Muscle of leg (tissue), 11 donors: ENCODE results near the gene URB1. TPM values are rescaled to one million over a fixed set of nuclear protein-coding genes. Genes with fewer than 3 reads are reported as not detected.
A peak's percentile ranks its signal among the peaks of the same experiment; 100 is the strongest.

Experiments used
- DNase-seq: peaks from one replicate; pipeline ENCODE4 v3.0.0; 2013
- H3K27ac ChIP-seq: one replicate; pipeline ENCODE4 v1.5.1; 2013; ENCODE audit warnings: mild to moderate bottlenecking, low read length, control low read depth
- H3K27me3 ChIP-seq: one replicate; pipeline ENCODE4 v1.6.1; 2013; ENCODE audit warnings: low read length; ENCODE audit not compliant: control insufficient read depth, insufficient read depth
- H3K36me3 ChIP-seq: one replicate; pipeline ENCODE4 v1.6.1; 2013; ENCODE audit warnings: low read length; ENCODE audit not compliant: control insufficient read depth, insufficient read depth
- H3K4me1 ChIP-seq: one replicate; pipeline ENCODE4 v1.6.1; 2013; ENCODE audit warnings: low read length; ENCODE audit not compliant: control insufficient read depth, insufficient read depth
- H3K4me3 ChIP-seq: one replicate; pipeline ENCODE4 v1.5.1; 2013; ENCODE audit warnings: low read length, control low read depth
- H3K9me3 ChIP-seq: replicated peaks from 2 replicates; pipeline ENCODE4 v1.6.1; 2013; ENCODE audit warnings: low read depth, low read length; ENCODE audit not compliant: control insufficient read depth
- WGBS: methylation state at CpG from one replicate; pipeline ENCODE4 v1.1.5; 2013; ENCODE audit warnings: missing lambda C conversion rate; ENCODE audit not compliant: insufficient coverage; 5-methylcytosine and 5-hydroxymethylcytosine counted together
- polyA plus RNA-seq, 8 donors: library from polyadenylated mRNA; unstranded; fragments of 120-200 nt; gene quantifications; one replicate each; pipeline versions ENCODE4 v1.2.1 to v1.2.3, GENCODE V29; 2013; ENCODE audit warnings: inconsistent platforms in 1 of 8, low replicate concordance in 1 of 8; ENCODE audit not compliant: insufficient read length in 8 of 8, insufficient read depth in 1 of 8
- total RNA-seq: library from RNA; stranded (reverse); fragments of 120-200 nt; gene quantifications from one replicate; pipeline ENCODE4 v1.2.4, GENCODE V29; 2013

The URB1 gene
- total and polyA plus RNA-seq, 9 donors: 9.7 to 16.6 (median 13.3) TPM

DNA sequence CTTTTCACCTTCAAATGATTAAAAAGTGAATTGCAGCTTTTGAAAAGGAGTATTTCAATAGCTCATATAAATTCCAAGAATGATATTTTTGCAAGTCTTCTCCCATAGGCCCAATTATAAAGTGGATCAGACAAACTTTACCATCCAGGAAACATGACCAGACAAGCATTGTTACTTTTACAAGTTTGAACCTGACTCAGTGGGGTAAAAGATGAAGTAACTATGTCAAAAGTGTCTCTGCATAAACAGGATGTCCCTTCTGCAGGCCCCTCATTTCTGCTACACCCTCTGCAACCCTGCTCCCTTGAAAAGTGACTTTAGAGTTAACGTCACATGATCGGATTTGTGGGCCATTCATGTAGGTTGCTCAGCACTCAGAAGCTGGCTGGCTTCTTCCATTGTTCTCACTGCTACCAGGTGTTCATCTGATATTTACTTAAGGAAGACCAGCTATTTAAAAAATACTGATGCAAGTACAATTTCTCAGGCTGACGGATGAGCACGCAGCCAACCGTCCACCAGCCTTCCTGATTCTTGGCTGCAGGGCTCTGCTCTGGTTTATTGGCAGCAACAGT is 32.3 kb downstream of the URB1 start:
- H3K27ac ChIP-seq: peak overlapping the region; percentile 20
- peaks cover 14% of the 10 kb centered on the region for H3K4me1 ChIP-seq
- H3K4me3 ChIP-seq: no peak overlapping the region
- no peak for DNase-seq
- H3K36me3 ChIP-seq: peaks cover 87% of the 10 kb centered on the region
- 91% methylated on average over 3 of the region's 5 CpGs for WGBS
- no peaks in the 10 kb centered on the region for H3K9me3 ChIP-seq
- no peaks in the 10 kb centered on the region for H3K27me3 ChIP-seq

DNA sequence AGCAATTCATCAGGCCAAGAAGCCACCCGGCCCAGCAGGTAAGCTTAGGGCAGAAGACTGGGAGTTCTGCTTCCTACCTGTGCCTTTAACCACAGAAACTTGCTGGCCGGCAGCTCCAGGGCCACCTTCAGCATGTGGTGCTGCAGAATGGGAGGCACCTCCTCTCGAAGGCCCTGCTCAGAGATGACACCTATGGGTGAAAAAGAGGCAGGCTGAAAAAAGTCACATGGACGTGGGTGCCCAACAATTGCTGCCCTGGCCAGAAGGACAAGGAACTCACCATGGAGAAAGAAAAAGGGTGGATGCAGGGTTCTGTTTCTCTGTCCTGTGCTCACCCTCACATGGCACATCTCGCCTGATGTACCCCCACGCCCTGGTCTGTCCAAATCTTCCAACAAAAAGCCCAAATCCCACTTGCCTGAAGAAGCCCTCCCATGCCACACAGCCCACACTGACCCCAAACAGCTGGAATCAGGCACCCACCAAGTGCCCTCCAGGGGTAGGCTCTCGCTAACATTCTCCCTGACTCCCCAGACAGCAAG is 33.0 kb downstream of the URB1 start:
- H3K27ac ChIP-seq: peak overlapping the region; percentile 20
- H3K4me1 ChIP-seq: peaks cover 10% of the 10 kb centered on the region
- WGBS: 49% methylated on average over 5 of the region's 7 CpGs

DNA sequence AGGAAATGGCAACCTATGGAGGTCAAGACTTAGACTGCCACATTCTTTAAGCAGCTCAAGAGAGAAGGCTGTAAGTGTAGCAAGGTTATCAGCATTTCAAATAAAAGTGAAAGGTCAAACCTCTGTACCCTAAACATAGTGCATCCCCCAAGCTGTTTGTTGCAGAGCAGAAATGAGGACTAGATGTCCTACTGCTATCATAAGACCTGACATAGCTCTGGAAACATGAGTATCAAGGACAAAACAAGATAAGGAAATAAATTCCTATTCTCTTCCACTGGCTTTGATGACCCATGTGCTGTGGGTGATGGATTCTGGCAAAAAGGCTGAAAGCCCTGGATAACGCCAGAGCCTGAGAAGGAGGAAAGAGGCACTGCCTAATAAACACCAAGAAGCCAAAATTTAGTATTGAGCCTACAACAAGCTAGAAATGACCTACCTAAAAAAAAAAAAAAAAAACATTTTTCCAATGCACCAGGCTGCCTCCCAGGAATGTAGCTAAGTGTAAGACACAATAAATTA is 35.9 kb downstream of the URB1 start:
- Histone ChIP-seq H3K9me3 (no peaks in the 10 kb centered on the region), H3K36me3 (peaks cover 90% of the 10 kb centered on the region), H3K4me1 (peaks cover 2% of the 10 kb centered on the region), H3K4me3 (no peak overlapping the region), H3K27me3 (no peaks in the 10 kb centered on the region), H3K27ac (no peak overlapping the region)
- no CpG with 5 or more reads among the region's 1 CpG for WGBS
- DNase-seq: no peak

More for the DNA sequence above, 33.0 kb downstream of the URB1 start:
- H3K36me3 ChIP-seq: peaks cover 85% of the 10 kb centered on the region
- no peaks in the 10 kb centered on the region for H3K27me3 ChIP-seq
- no peaks in the 10 kb centered on the region for H3K9me3 ChIP-seq
- DNase-seq: no peak
- no peak overlapping the region for H3K4me3 ChIP-seq

DNA sequence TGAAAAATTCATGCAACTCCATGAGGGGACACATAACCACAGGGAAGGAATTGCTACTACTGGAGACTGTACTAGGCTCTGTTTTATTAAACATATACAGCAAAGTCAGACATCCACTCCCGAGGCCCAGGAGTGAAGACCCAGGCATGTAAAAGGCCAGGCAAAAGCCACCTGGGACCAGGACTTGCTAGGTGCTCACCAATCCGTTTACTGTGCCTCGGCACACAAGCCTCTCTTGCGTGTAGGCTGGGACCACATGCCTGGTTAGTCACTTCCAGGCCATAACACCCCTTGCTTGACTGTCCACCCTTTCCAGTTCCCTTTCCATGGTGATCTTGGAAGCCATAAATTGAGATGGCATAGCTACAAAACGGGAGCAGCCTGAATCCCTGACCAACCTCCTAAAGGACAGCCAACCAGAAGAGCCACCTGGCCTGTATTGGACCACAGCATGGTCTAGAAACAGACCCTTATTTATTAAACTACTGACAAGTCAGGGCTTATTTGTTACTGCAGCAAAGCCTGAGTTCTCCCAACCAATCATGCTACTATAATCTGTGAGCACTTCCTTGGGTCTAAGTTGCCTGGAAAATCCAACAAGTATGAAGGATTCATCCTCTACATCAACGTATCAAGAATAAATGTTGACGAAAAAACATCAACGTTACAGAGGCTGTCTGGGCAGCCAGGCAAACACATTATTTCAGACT is 39.7 kb downstream of the URB1 start:
- no peak overlapping the region for H3K27ac ChIP-seq
- no peaks in the 10 kb centered on the region for H3K27me3 ChIP-seq

DNA sequence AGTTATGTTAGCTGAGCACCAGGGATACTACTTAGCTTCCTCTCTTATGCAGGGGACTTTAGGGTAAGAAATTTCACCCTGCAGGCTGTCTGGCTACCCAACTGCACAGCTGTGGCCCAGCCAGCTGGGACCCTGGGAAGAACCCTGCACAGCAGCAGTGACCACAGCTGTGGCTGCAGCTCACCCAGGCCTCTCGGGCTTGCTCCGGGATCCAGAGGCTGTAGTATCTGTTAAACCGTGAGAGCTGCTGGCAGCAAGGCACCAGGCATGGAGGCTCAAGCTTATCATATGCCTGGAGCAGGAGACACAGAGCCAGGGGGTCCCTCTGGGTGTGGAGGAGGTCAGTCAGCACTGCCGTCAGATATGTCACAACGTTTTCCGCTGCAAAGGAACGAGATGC is 40.3 kb downstream of the URB1 start:
- Histone ChIP-seq H3K4me3 (no peak overlapping the region), H3K4me1 (peaks cover 4% of the 10 kb centered on the region), H3K36me3 (peaks cover 92% of the 10 kb centered on the region), H3K9me3 (no peaks in the 10 kb centered on the region), H3K27ac (no peak overlapping the region), H3K27me3 (no peaks in the 10 kb centered on the region)
- 70% methylated on average over 4 of the region's 7 CpGs for WGBS
- no peak for DNase-seq

More for the DNA sequence above, 39.7 kb downstream of the URB1 start:
- 97% methylated on average over 7 of the region's 8 CpGs for WGBS
- no peak for DNase-seq
- H3K4me3 ChIP-seq: no peak overlapping the region
- no peaks in the 10 kb centered on the region for H3K9me3 ChIP-seq
- no peaks in the 10 kb centered on the region for H3K4me1 ChIP-seq
- peaks cover 91% of the 10 kb centered on the region for H3K36me3 ChIP-seq

DNA sequence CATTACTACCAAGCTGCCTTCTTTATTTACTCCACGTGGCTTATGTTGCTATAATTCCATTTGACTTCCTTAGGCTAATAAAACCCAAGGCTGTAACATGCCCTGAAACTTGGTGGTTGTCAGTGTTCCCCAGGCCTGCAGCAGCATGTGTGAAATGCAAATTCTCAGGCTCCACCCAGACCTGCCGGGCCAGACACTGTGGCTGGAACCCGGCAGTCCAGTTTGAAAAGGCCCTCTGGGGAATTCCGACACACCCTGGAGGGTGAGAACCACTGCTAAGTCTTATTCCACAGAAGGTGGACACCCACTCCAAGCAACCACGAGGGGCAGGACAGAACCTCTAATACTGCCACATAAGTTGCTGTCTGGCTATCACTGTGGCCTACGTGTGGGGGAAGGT is 41.4 kb downstream of the URB1 start:
- Histone ChIP-seq H3K9me3 (no peaks in the 10 kb centered on the region), H3K27ac (no peak overlapping the region), H3K4me1 (peaks cover 4% of the 10 kb centered on the region), H3K4me3 (no peak overlapping the region), H3K36me3 (peaks cover 96% of the 10 kb centered on the region), H3K27me3 (no peaks in the 10 kb centered on the region)
- 96% methylated on average over 4 of the region's 6 CpGs for WGBS
- DNase-seq: no peak

DNA sequence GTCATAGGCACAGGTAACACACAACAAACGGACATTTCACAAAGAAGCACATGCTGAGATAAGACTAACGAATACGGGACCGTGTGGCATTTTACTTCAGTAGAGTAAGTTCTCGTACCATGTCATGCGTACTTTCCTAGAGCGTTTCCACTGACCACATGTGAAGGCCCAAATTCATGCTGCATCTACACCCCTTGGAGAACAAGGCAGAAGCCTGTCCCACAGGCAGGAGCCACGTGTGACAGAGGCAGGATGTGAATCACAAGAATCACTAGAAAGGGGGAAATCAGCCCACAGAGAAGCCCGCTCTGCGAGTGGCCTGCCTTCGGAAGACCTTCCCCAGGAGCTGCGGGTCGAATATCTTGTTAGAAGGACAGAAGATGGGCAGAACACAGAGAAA is 41.8 kb downstream of the URB1 start:
- WGBS: 92% methylated on average over 12 of the region's 13 CpGs

DNA sequence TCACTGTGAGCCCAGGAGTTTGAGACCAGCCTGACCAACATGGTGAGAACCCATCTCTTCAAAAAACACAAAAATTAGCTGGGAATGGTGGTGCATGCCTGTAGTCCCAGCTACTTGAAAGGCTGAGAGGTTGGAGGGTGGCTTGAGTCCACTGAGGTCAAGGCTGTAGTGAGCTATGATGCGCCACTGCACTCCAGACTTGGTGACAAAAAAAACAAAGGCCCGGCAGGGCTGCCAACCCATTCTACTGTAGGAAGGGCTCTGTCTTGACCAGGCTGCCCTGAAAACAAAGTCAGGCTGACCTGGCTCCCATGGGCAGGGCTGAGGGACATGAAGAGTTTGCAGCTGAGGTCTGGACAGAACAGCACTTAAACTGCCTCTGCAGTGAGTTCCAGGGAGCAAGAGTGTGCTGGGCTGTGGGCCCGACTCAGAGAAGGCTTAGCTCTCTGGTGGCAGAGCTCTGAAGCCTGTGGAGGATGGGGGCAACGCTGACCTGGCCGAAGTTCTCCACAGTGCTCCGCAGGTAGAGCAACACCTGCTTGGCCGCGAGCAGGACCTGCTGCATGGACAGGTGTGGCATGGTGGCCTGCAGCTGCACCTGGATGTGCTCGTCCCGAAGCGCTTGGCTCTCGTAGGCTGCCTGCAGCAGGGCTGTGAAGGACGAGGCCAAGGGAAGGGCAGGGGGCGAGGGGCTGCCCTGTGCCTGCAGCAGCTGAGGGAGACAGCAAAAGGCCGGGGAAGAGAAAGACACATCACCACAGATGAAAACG is 42.4 kb downstream of the URB1 start:
- Histone ChIP-seq H3K27me3 (no peaks in the 10 kb centered on the region), H3K9me3 (peaks cover under 1% of the 10 kb centered on the region), H3K27ac (no peak overlapping the region), H3K4me3 (no peak overlapping the region), H3K4me1 (peaks cover 4% of the 10 kb centered on the region), H3K36me3 (peaks cover 95% of the 10 kb centered on the region)
- 91% methylated on average over 13 of the region's 16 CpGs for WGBS
- no peak for DNase-seq

More for the DNA sequence above, 41.8 kb downstream of the URB1 start:
- Histone ChIP-seq H3K27ac (no peak overlapping the region), H3K4me3 (no peak overlapping the region), H3K36me3 (peaks cover 95% of the 10 kb centered on the region), H3K4me1 (peaks cover 4% of the 10 kb centered on the region), H3K9me3 (no peaks in the 10 kb centered on the region), H3K27me3 (no peaks in the 10 kb centered on the region)
- no peak for DNase-seq

DNA sequence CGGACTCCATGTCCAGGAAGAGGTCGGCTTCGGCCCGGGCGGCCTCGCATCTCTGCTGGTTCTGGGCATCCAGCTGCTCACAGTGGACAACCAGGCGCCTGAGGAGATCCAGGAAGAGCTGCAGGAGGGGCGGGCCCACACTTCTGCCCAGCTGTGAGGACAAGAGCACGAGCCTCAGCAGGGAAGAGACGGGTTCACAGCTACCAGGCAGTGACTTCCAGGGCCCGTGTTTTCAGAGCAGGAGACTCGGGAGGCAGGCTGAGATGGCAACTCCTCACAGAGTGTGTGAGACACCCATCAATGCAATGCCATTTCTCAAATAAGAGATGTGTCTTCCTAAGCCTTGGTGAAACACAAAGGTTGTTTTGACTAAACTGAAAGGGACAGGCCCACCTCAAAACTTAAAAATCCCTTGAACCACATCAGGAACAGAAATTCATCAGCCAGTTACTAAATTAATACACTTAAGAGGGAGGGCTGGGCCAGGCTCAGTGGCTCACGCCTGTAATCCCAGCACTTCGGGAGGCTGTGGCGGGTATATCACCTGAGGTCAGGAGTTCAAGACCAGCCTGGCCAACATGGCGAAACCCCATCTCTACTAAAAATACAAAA is 43.4 kb downstream of the URB1 start:
- no peak overlapping the region for H3K4me3 ChIP-seq
- no peak for DNase-seq
- peaks cover 97% of the 10 kb centered on the region for H3K36me3 ChIP-seq
- H3K9me3 ChIP-seq: peaks cover 10% of the 10 kb centered on the region
- no peak overlapping the region for H3K27ac ChIP-seq
- H3K27me3 ChIP-seq: no peaks in the 10 kb centered on the region
- 92% methylated on average over 13 of the region's 16 CpGs for WGBS
- peaks cover 4% of the 10 kb centered on the region for H3K4me1 ChIP-seq
